HFF-Myc (cell line): ENCODE data around the gene CYREN.

Experiments used
- DNase-seq: peaks from one replicate; pipeline ENCODE4 v3.0.0-alpha.2; 2011; ENCODE audit warnings: low read depth; ENCODE audit errors: extremely low read depth
- H3K4me3 ChIP-seq: replicated peaks from 2 replicates; pipeline ENCODE4 v1.5.1; 2011; ENCODE audit warnings: low read depth, mild to moderate bottlenecking, control low read depth, low read length
- TF ChIP-seq, protein P1 (sequence below): IDR thresholded peaks from 2 replicates; pipeline ENCODE4 v1.5.1; 2012; ENCODE audit warnings: mild to moderate bottlenecking, low read depth, low read length, control low read depth; ENCODE audit errors: missing control alignments

CYREN gene

GRCh38 chr7:135169964-135170273 lies 588 bp downstream of the CYREN start:
- TF ChIP-seq, protein P1, sequence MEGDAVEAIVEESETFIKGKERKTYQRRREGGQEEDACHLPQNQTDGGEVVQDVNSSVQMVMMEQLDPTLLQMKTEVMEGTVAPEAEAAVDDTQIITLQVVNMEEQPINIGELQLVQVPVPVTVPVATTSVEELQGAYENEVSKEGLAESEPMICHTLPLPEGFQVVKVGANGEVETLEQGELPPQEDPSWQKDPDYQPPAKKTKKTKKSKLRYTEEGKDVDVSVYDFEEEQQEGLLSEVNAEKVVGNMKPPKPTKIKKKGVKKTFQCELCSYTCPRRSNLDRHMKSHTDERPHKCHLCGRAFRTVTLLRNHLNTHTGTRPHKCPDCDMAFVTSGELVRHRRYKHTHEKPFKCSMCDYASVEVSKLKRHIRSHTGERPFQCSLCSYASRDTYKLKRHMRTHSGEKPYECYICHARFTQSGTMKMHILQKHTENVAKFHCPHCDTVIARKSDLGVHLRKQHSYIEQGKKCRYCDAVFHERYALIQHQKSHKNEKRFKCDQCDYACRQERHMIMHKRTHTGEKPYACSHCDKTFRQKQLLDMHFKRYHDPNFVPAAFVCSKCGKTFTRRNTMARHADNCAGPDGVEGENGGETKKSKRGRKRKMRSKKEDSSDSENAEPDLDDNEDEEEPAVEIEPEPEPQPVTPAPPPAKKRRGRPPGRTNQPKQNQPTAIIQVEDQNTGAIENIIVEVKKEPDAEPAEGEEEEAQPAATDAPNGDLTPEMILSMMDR, result no peak
- no peak for DNase-seq
- H3K4me3 ChIP-seq, result peak overlapping the region; percentile 84

- peak overlapping the region; percentile 84 for H3K4me3 ChIP-seq
- no peak for DNase-seq
- TF ChIP-seq, protein P1, result peak; percentile 64
Measured at GRCh38 chr7:135169141-135169963, 1.2 kb downstream of the CYREN start.

DNA sequence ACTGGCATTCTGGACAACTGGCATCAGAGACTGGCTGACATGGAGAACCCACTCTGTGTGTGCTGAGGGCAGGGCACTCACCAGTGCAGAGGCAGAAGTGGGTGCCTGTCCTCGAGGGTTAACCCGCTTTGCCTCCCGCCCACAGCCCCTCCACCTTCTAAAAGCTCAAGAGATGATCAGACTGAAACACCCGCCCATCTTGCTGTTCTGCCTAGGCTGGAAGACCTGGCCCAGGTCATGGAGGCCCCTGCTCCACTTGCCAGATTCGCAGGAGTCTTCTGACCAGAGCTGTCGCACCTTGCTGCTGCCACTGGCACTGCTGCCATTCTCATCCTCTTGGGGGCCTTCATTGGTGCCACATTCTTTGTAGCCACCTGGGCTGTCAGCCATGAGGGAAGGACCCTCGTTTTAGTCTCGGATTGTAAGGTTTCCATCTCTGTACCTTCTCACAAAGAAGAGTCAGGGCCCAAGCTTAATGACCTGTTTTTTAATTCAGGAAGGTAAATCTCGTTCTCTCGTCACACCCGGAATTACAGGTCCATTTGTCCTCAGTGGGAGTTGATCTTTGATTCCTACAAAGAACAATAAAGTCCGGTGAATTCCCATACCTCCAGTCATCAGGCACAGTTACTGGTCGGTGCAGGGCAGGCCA lies 1.9 kb downstream of the CYREN start:
- H3K4me3 ChIP-seq, result peak overlapping the region; percentile 84; the same call in 1 of the 2 replicates
- DNase-seq, result no peak
- TF ChIP-seq, protein P1, result no peak

GRCh38 chr7:135168001-135168400 lies 2.5 kb downstream of the CYREN start:
- TF ChIP-seq, protein P1, result no peak
- H3K4me3 ChIP-seq, result no peak overlapping the region
- no peak for DNase-seq

- no peak for DNase-seq
- TF ChIP-seq, protein P1, result no peak
- no peak overlapping the region for H3K4me3 ChIP-seq
Measured at GRCh38 chr7:135167365-135167917, 3.1 kb downstream of the CYREN start.

DNA sequence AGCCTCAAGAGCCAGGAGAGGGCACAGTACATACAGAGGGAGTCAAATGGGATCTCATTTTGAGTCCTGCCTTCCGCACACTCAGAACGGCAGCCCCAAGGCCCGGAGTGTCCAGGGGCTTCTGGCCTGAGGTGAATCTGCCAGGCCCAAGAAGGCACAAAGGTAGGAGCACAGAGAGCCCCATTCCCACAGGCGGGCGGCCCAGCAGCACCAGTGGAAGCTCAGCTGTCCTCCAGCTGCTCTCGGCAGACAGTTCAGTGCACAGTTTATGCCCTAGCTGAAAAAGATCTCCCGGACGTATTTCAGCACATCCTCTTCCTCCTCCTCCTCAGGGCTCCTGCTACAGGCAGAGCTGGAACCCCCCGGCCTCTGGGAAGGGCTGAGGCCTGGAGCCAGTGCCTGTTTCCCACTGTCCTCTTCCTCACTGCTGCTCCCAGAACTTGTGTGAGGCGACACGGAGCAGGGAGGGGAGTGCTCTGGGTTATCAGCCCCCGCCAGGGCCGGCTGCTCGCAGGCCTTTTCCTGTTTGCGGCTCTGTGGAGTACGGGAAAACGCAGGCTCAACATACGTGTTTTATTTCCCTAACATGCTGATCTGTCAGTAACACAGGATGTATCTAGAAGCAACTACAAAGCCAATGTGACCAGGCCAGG lies 4.0 kb downstream of the CYREN start:
- TF ChIP-seq, protein P1, result no peak

More for the DNA sequence above, 4.0 kb downstream of the CYREN start:
- H3K4me3 ChIP-seq, result no peak overlapping the region
- DNase-seq, result no peak
